Erythroblast (primary cell): ENCODE results near the gene CA14.

ENCODE experiments used
- GATA1 ChIP-seq: IDR thresholded peaks from 2 replicates; pipeline ENCODE4 v1.6.1; 2011; ENCODE audit warnings: low read depth, mild to moderate bottlenecking, control low read depth, low read length, moderate library complexity
- POLR2A ChIP-seq: IDR thresholded peaks from 2 replicates; pipeline ENCODE4 v1.6.1; 2011; ENCODE audit warnings: mild to moderate bottlenecking, low read length

GRCh38 chr1:150268340-150268704, 10.7 kb downstream of the CA14 start:
- TF ChIP-seq POLR2A (no peak), GATA1 (no peak)
